Cortex of kidney (tissue), 1 donor: ENCODE measurements around the gene MAF.

Experiments used
- DNase-seq: peaks from one replicate; lab custom pipeline; 2025; lab: John Stamatoyannopoulos, UW

The MAF gene

DNA sequence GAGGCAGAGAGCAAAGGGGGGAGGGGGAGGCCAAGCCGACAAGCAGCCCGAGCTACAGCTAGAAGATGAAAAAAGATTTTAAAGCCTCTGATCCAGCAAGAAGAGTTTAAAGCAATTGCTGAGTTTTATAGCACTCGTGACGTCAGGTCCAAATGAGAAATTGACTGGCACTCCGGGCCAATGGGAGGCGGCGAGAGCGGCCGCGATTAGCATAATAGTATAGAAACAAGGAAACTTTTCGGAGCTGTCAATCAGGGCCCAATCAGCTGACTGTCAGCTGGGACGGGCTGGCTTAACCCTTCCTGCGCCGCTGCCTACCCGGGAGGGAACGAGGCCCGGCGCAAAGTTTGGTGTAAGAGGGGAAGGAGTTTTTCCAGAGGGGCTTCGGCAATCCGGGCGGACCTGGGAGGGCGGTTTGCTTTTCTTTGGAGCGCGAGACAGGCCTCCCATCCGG lies at the start of gene MAF:
MAF (minus strand) TSS at position 100 of the 454 bp plus-strand sequence. CDS start 835 bp downstream, outside the sequence.
- DNase-seq = peak; percentile 37

GRCh38 chr16:79648826-79649225 lies 48.3 kb upstream of the MAF start:
- no peak for DNase-seq

- DNase-seq = no peak
Observed at GRCh38 chr16:79647586-79647985, 47.0 kb upstream of the MAF start.

DNA sequence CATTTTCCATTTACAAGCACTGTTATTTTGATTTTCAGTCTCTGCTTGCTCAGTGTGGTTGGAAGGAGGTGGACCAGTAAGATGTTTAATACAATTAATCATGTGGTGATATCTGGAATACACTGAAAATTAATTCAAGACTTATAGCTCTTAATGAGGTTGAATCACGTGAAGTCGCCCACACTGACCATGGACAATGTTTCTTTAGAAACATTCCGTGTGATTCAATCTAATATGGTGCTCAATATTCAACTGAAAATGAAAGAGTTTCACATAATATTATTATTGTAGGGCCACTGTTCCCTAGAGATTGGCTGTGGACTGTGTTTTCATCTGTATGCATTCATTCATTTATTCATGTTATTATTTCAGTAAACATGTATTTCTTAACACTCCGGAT lies 45.2 kb upstream of the MAF start:
- DNase-seq = no peak

- no peak for DNase-seq
Observed at GRCh38 chr16:79644971-79645667, 44.6 kb upstream of the MAF start.

- no peak for DNase-seq
Observed at GRCh38 chr16:79642652-79643051, 42.1 kb upstream of the MAF start.

GRCh38 chr16:79640513-79641360 lies 40.2 kb upstream of the MAF start:
- DNase-seq = no peak

- DNase-seq = no peak
Observed at GRCh38 chr16:79639576-79640311, 39.2 kb upstream of the MAF start.

- no peak for DNase-seq
Observed at GRCh38 chr16:79638386-79638785, 37.8 kb upstream of the MAF start.

GRCh38 chr16:79635488-79635887 lies 35.0 kb upstream of the MAF start:
- DNase-seq = no peak

GRCh38 chr16:79634298-79634697 lies 33.8 kb upstream of the MAF start:
- DNase-seq = no peak

DNA sequence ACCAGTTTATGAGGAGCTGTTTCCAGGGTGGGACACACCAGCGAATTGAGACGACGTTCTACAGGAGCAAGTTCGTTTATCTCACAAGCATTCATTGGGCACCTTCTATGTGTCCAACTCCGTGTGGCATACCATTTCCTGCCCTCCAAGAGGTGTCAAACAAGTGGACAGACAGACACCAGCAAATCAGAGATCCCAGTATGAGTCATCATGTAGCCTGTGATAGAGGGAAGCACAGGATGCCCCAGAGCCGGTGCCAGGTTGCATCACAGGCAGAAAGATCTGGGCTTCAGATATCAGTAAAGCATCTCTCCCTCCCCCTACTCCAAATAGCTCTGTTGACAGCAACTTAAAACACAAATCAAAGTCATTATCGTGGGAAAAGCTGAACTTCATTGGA lies 31.8 kb upstream of the MAF start:
- DNase-seq = no peak

GRCh38 chr16:79628988-79629387 lies 28.5 kb upstream of the MAF start:
- no peak for DNase-seq

GRCh38 chr16:79628501-79628975 lies 28.0 kb upstream of the MAF start:
- DNase-seq = no peak

- no peak for DNase-seq
Observed at GRCh38 chr16:79627092-79627491, 26.6 kb upstream of the MAF start.

DNA sequence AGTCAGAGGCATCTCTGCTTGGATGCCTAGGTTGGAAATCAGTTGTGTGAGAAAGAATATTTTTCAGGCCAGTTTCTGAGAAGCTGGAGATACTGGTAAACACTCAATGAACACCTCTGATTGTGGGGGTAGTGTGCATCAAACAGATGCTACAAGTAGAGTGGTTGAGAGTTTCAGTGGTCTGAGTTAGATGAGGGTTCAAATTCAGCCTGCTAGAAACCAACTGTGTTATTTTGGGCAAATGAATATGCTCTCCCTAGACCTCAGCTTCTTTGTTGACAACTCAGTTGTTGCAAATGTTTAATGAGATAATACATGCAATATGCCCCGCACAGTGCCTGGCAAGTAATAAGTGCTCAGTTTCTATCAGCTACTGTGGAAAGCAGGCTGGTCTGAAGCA lies 25.2 kb upstream of the MAF start:
- DNase-seq = no peak

DNA sequence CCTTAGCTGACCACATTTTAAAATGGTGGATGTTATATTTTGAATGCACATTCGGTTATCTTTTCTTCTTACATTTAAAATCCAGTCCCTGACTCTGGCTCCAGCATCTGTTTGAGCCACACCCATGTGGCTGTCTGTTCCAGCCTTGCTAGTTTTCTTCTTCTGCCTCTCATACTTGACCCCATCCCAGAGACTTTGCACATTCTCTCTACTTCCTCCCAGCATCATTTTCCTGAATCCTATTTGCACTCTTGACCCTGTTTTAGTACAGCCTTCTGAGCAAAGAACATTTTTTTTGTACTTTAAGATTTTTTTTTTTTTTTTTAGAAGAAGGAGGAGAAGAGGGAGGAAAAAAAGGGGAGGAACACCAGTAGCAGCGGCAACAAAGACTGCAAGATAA lies 23.3 kb upstream of the MAF start:
- DNase-seq = no peak

DNA sequence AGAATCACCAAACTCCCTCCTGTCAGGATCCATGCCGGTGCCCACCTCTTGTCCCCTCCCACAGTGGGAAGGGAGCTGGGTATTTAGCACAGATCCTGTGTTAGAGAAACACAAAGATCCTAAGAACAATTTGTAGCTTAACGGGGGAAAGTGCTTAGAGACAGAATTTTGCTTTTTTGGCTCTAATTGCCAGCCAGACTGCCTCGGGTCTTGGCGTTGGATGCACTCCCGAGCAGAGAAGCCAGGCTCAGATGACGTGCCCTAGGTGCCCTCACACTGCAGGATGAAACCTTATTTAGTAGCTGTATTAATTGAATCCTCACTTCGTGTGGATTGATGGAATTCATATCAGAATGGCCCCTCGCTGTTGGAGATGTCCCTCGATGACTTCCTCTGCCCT lies 22.5 kb upstream of the MAF start:
- no peak for DNase-seq

DNA sequence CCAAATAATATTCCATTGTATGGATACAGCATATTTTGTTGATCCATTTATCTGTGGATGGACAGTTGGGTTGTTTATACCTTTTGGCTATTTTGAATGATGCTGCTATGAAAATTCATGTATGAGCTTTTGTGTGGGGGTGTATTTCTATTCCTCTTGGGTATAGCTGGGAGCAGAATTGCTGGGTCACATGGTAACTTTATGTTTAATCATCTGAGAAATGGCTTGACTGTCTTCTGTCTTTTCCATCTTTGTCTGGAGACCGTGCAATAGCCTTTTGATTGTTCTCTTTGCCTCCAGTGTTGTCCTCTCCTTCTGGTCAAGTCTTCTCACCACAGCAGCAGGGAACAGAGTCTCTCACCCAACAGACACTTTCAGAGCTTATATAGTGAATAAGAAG lies 20.5 kb upstream of the MAF start:
- no peak for DNase-seq

- DNase-seq = no peak
Observed at GRCh38 chr16:79618692-79619050, 18.1 kb upstream of the MAF start.

DNA sequence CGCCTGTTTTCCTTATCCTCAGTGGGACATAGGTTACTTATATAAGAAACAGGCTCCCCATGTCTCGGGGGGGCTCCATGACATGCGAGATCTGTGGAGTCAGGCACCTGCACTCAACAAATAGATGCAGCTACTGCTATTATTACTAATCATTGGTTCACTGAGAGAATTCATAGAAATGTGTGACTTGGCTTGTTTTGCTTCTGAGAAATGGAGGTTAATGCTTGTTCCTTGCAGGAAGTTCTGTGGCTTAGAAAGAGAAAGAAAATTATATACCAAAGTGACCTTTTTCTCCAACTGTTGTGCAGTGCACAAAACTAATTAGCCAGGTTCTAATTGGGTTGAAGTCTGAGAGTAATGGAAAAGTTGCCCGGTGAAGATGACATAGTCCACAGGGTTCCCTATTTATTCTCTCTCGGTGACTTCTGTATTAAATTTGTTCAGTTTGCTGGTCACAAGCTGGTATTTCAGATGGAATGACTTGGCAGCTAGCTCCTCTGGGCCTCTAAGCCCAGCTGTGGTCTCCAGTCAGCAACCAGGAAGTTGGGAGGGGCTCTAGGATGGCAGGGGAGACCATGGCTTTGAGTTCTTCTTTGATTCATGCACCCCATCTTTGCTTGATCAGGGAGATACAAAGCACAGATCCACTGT lies 17.6 kb upstream of the MAF start:
- no peak for DNase-seq

GRCh38 chr16:79613009-79613408 lies 12.5 kb upstream of the MAF start:
- no peak for DNase-seq
